BJ (cell line): ENCODE results near the gene RASGRP2. TPM values are rescaled to one million over a fixed set of nuclear protein-coding genes. Genes with fewer than 3 reads are reported as not detected.
"Not testable (repeated sequence)": the region's sequence is repeated elsewhere in the genome, so short reads cannot be mapped to it uniquely, and the experiment has no call there.

Source experiments
- CTCF ChIA-PET: fragments of 350-600 bp; formaldehyde crosslinking; extraction: SDS; loops from one replicate; lab custom pipeline; 2021; ENCODE audit warnings: antibody characterized with exemption, inconsistent platforms; lab: Yijun Ruan, JAX
- POLR2A ChIA-PET: fragments of 300-600 bp; sonication (Branson Sonifier 250); formaldehyde crosslinking; extraction: SDS; loops from one replicate; lab custom pipeline; 2021; ENCODE audit warnings: antibody characterized with exemption; lab: Charles Lee
- DNase-seq: peaks from one replicate; pipeline ENCODE4 v3.0.0-alpha.2; 2011; ENCODE audit warnings: low read depth
- H3K27me3 ChIP-seq: 2 replicates; pipeline ENCODE4 v1.6.0; 2011; ENCODE audit warnings: low read length; ENCODE audit not compliant: control insufficient read depth, insufficient read depth
- H3K36me3 ChIP-seq: 2 replicates; pipeline ENCODE4 v1.5.1; 2011; ENCODE audit warnings: low read length; ENCODE audit not compliant: control insufficient read depth, insufficient read depth
- H3K4me3 ChIP-seq: 2 replicates; pipeline ENCODE4 v1.5.1; 2011; ENCODE audit warnings: low read depth, mild to moderate bottlenecking, control low read depth, low read length
- polyA plus RNA-seq: library from polyadenylated mRNA; depleted of rRNA; stranded (reverse); fragments of >200 nt; gene quantifications from 2 replicates; pipeline ENCODE4 v1.2.3, GENCODE V29; 2011
- TF ChIP-seq, protein P1 (sequence below): IDR thresholded peaks from 2 replicates; pipeline ENCODE4 v1.5.1; 2011; ENCODE audit warnings: low read depth, mild to moderate bottlenecking, control low read depth, inconsistent platforms, low read length, moderate library complexity; ENCODE audit not compliant: insufficient read depth

The RASGRP2 gene
- polyA plus RNA-seq, 1 experiment, result 5.3 TPM

DNA sequence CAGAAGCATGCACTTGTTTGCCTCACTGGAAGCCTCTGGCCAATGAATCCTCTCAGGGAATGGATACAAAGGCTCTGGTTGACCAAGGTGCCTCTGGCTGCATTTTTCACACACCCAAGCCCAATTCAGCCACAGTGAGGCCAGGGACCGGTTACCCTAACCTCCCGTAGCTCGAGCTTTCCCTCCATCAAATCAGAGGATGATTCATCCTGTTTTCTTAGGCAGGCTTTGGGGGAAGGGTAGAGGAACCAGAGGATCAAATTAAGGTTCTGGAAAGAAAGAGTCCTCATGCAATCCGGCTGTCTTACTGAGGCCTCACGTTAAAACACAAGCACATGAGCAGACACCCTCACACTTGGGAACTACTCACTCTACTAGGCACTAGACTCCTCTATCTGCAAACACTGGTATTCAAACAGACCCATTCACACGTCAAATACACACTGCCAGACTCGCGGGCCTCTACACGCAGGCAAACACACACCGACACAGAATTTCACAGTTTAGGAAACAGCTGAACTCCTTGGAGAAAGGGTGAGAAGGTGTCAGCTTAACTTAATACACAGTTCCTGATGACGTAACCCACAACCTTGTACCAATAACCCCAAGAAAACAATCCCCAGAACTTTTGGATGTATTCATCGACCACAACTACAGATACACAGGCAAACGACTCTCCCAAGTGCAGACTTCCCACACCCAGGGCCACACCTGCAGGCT is 33.4 kb downstream of the RASGRP2 start:
- CTCF ChIA-PET, result interaction anchor here (1.0 to 1.4 kb wide), 2 partner anchors 22 to 59 kb away, joined by 3 read pairs; no protein-coding TSS in a partner anchor

DNA sequence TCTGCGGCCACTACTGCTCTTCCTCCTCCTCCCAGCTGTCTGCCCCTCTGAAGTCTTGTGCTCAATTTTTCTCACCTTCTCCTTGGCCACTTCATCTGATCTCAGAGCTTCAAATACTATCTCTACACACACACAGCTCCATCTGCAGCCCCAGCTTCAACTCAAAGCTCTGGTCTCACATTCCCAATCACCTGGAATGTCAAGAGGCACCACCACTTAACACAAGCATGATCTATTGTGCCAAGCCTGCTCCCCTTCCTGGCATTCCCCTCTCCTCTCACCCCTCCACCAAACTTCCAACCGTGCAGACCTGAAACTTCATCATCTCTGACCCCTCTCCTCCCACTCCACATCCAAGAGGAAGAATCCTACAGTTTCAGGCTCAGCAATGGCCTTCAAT is 38.4 kb downstream of the RASGRP2 start:
- Histone ChIP-seq H3K27me3 (peaks cover 19% of the 10 kb centered on the region), H3K36me3 (no peaks in the 10 kb centered on the region), H3K4me3 (no peak overlapping the region)
- POLR2A ChIA-PET, result no interaction called here
- DNase-seq, result no peak
- CTCF ChIA-PET, result interaction anchor here (1.2 to 6.7 kb wide), 3 partner anchors 9 to 17 kb away, joined by 3 to 29 read pairs (median 4); no protein-coding TSS in a partner anchor
- TF ChIP-seq, protein P1, sequence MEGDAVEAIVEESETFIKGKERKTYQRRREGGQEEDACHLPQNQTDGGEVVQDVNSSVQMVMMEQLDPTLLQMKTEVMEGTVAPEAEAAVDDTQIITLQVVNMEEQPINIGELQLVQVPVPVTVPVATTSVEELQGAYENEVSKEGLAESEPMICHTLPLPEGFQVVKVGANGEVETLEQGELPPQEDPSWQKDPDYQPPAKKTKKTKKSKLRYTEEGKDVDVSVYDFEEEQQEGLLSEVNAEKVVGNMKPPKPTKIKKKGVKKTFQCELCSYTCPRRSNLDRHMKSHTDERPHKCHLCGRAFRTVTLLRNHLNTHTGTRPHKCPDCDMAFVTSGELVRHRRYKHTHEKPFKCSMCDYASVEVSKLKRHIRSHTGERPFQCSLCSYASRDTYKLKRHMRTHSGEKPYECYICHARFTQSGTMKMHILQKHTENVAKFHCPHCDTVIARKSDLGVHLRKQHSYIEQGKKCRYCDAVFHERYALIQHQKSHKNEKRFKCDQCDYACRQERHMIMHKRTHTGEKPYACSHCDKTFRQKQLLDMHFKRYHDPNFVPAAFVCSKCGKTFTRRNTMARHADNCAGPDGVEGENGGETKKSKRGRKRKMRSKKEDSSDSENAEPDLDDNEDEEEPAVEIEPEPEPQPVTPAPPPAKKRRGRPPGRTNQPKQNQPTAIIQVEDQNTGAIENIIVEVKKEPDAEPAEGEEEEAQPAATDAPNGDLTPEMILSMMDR, result no peak

More for the DNA sequence above, 33.4 kb downstream of the RASGRP2 start:
- DNase-seq, result no peak
- Histone ChIP-seq H3K36me3 (no peaks in the 10 kb centered on the region), H3K27me3 (peaks cover 29% of the 10 kb centered on the region), H3K4me3 (no peak overlapping the region)
- TF ChIP-seq, protein P1, result no peak
- POLR2A ChIA-PET, result no interaction called here

DNA sequence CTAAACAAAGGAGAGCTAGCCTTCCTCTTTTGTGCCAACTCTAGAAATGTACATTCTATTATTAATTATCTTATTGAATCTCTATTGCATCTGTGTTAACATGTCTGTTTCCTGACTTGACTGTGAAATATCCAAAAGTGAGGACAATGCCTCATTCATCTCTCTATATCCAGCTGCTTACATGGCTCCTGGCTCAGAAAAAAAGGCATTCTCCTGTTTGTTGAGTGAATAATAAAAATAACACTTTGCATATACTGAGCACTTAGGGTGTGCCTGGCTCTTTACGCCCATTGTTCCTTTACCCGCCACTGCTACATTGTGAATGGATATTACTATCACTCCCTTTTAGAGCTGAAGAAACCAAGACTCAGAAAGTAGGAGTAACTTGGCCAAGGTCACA is 40.9 kb downstream of the RASGRP2 start:
- Histone ChIP-seq H3K36me3 (no peaks in the 10 kb centered on the region), H3K4me3 (no peak overlapping the region), H3K27me3 (peaks cover 17% of the 10 kb centered on the region)
- ChIA-PET CTCF (interaction anchor here (1.0 to 6.7 kb wide), 2 partner anchors 14 to 348 kb away, joined by 4 to 29 read pairs; no protein-coding TSS in a partner anchor), POLR2A (no interaction called here)
- TF ChIP-seq, protein P1, result no peak
- DNase-seq, result no peak

DNA sequence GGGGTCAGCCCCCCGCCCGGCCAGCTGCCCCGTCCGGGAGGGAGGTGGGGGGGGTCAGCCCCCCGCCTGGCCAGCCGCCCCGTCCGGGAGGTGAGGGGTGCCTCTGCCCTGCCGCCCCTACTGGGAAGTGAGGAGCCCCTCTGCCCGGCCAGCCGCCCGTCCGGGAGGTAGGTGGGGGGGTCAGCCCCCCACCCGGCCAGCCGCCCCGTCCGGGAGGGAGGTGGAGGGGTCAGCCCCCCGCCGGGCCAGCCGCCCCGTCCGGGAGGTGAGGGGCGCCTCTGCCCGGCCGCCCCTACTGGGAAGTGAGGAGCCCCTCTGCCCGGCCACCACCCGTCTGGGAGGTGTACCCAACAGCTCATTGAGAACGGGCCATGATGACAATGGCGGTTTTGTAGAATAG is 42.0 kb downstream of the RASGRP2 start:
- DNase-seq, H3K36me3 ChIP-seq, CTCF ChIA-PET, H3K4me3 ChIP-seq, POLR2A ChIA-PET: not testable (repeated sequence)
- peaks cover 21% of the 10 kb centered on the region for H3K27me3 ChIP-seq

DNA sequence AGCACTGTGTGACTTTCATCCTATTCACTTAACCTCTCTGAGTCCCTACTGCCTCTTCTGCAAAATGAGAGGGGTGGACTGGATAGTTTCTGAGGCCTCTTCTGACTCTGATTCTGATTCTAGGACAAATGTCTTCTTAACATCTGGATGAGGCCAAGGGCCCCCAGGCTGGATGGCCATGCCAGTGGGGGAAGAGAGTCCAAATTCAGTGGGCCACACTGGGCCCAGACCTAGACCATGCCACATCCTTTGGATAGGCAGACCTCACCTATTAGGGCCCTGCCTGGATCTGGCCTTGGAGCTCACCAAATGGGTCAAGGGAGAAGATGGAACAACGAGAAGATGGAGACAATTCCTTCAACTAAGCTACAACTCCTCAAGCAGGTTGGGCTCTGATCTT is 45.5 kb downstream of the RASGRP2 start:
- Histone ChIP-seq H3K36me3 (no peaks in the 10 kb centered on the region), H3K4me3 (no peak overlapping the region), H3K27me3 (peaks cover 34% of the 10 kb centered on the region)
- ChIA-PET CTCF (interaction anchor here (3.5 kb wide), 1 partner anchor 9 kb away, joined by 25 read pairs; no protein-coding TSS in a partner anchor), POLR2A (no interaction called here)
- no peak for DNase-seq
- TF ChIP-seq, protein P1, result no peak
